NCI-H345 treated with DMSO at 0.1 percent for 48 hours (cell line): Measurements from ENCODE around the gene ALDOC.

Source experiments
- DNase-seq: peaks from one replicate; lab custom pipeline; 2025; ENCODE audit not compliant: unreplicated experiment; lab: John Stamatoyannopoulos, UW

ALDOC gene

DNA sequence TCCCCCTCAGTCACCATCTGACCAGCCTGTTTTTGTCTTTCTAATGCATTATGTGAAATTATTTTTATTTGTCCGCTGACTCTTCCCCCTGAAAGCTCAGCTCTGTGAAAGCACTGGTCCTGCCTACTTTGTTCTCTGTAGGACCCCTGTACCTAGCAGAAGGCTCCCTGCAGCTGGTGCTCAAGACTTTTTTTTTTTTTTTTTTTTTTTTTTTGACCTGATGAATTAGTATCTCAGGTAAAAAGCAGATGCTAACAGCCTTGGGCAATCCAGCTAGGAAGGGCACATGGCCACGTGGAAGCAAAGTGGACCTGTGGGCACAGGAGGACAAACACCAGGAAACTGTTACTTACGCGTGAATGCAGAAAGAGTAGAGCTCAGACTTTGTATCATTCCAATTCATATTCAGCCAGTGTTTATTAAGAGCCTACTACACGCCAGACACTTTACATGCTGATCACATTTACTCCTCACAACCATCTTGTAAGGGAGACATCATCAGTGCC is 23.6 kb downstream of the ALDOC start:
- no peak for DNase-seq

GRCh38 chr17:28552176-28552999 is 24.3 kb downstream of the ALDOC start, which contains the start of gene UNC119:
UNC119 (minus strand) TSS chr17:28552624; CDS start chr17:28552557, 67 bp downstream.
- DNase-seq = peak; percentile 53

DNA sequence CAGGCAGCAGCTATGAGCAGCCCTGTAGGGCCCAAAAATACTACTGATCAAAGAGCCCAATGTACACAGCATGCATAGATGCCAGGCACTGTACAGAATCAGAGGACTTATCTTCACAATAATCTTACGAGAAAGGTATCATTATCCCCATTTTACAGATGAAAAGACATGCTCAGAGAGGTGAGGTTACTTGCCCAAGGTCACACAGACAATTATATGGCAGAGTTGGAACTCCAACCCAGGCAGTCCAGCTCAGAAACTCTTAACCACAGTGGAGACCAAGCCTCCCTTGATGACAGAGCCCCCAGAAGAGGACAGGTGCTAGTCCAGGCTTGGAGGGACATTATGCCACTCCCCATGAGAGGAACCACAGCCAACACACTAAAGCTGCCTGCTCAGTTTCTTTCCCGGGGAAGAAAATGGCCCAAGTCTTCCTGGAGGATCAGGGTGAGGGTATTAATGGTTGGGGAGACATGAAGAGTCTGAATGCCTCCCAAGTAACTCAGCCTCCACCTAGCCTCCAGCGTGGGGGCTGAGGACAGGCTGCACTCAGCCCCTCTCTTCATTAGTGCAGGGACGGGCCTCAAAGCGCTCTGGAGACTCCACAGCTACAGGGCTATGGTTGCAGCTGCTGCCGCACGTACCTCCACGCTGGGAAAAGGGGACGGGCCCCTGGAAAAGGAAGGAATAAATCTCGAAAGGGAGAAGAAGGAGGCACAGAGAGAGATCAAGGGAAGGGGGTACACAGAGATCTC is 25.1 kb downstream of the ALDOC start:
- peak; percentile 7 for DNase-seq

GRCh38 chr17:28550858-28551257 is 25.8 kb downstream of the ALDOC start:
- DNase-seq = no peak

DNA sequence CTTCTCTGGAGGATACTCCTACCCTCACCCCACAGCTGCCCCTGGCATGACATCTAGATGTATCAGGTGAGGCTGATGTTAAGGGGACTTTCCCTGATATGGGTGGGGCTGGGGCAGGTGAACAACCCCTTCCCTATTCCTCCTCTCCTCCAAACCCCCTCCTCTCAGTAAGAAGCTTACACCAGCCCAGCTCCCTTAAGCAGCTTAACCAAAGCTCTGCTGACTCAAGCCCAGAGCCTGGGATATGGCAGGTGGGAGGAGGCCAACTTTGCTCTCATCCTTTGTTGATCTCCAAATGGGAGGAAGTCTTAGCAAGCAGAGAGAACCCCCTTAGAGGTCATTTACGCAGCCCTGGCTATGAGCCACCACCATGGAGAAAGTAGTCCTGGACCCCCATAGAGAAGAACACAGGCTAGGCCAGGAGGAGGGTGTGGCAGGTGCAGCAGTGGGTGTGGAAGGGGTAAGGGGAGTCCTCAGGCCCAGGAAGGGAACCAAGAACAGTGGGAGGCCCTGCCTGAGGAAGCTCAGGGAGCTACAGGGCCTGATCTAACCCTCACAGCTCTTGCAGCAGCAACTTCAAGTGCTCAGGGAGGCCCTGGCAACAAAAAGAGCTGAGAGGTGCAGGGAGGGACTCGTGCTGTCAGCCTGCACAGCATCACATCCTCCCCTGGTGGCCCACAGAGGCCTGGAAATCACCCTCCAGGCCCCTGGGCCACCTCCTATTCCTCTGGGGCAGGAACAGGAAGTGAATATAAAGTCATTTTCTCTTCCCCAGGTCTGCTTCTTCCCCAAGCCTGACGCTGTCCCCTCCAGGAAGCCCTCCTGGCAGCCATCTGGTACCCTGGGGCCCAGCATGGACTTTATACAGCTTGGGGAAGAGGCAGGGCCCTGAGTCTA is 27.2 kb downstream of the ALDOC start:
- DNase-seq = no peak

GRCh38 chr17:28548417-28549130 is 28.1 kb downstream of the ALDOC start:
- DNase-seq = no peak

DNA sequence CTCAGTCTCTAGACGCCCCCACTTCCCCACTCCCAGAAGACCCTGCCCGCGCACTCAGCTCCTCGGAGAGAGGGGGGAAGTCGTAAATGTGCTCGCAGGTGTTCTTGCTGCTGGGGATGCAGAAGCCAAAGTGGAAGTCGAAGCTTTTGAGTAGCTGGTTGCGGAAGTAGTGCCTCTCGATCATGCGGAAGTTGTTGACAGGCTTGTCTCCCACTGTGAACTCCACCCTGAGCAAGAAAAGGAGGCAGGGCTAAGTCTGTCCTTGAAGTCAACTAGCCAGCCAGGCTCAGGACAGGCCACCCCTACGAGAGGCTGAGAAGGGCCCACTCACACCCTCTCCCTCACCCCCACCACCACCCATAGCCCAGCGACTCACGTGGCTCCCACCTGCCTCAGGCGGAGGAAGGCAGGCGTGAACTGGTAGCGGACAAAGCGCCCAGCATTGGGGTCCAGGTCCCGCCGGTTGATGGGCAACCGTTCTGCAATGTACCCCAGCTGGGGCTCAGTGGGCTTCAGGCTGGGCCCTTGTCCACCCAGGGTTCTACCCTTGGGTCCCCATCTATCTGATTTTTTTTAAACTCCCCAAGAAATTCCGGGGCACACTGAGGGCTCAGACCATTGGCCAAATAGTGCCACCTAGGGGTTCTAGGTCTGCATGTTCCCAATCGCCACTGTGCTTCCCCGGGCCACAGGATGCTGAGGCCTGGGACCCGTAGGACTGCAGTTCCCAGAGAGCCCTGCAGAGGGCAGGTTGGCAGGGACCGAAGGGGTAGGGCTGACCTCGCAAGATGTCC is 28.9 kb downstream of the ALDOC start:
- no peak for DNase-seq

- no peak for DNase-seq
Observed at GRCh38 chr17:28547096-28547622, 29.5 kb downstream of the ALDOC start.

DNA sequence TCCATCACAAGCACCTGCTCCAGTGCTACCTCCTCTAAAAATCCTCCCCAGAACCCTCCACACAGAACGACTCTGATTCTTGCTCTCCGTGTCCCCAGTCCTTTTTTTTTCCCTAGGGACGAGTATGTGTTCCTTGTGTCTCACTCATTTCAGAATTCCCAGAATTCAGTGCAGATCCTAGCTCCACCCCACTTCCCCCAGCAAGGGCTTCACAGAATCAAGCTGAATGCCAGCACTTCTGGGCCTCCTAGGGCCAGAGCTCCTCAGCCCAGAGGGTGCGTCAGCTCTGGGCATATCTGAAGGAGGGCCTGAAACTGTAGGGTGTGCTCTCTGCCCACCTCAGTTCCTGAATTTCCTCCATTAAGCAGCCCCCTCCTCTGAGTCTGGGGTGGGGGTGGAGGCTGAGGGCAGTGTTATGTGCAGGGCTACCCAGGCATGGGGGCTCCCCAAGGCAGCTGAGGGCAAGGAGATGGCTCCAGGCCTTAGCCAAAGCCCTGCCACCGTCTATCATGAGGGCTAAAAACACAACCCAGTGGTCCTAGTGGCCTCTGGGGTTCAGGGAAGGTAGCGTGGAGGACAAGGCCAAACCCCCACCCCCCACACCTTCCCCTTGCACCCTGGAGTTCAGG is 30.8 kb downstream of the ALDOC start:
- DNase-seq = no peak

GRCh38 chr17:28545141-28545503 is 31.6 kb downstream of the ALDOC start:
- DNase-seq = no peak

GRCh38 chr17:28544402-28545140 is 32.1 kb downstream of the ALDOC start:
- DNase-seq = no peak

DNA sequence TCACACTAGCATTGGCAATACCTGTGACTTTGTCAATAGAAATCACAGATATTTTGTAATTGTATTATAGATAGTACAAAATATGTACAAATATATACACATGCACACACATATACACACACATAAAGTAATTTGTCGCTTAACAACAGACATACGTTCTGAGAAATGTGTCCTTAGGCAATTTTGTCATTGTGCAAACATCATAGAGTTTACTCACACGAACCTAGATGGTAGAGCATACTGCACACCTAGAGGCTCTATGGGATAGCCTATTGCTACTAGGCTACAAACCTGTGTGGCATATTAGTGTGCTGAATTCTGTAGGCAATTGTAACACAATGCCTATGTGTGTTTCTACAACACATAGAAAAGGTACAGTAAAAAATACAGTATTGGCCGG is 35.3 kb downstream of the ALDOC start:
- no peak for DNase-seq

DNA sequence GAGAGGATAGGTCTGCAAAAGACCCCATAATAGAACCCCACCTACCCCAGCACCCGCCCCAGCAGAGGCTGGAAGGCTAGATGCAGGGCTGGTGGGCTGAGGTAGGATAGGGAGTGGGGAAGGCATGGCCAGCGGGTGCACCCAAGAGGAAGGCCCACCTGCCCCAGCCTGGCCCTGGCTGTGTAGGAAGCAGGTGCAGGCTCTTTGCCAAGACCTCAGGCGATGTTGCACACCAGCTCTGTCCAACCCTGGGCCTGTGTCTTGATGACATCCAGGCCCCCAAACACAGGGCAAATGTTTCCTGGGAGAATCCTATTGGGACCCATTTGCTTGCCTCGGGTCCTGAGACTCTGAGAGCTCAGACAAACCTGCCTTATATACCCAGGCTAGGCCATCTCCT is 36.5 kb downstream of the ALDOC start:
- no peak for DNase-seq

GRCh38 chr17:28538296-28538895 is 38.3 kb downstream of the ALDOC start:
- DNase-seq = no peak

- DNase-seq = no peak
Observed at GRCh38 chr17:28537219-28537610, 39.5 kb downstream of the ALDOC start.

DNA sequence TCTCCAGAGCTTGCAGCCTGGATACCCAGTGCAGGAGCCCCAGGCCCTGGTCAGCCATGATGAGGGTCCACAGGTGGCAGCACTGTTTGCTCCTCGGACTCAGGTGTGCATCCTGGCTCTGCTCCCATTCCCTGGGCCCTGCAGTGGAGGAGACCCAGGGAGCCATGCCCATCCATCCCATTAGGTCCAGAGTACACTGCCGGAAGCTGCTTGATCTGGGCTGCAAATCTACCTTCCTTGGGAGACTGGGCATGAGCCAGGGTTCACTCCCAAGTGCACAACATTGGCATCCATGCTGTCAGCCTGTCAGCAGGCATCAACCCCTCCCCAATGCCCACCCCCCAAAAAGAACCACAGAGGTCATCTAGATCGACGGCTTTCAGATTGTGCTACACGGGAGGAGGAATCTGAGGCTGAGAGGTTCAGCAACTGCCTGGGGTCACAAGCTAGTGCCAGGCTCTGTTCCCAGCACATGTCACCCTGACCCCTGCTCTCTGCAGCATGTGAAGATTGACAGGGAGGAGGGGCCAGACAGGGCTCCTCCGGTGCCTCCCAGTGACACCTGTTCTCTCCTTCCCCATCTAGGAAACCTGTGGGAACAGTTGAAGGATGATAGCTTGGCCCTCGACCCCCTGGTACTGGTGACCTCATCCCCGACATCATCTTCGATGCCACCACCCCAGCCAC is 40.0 kb downstream of the ALDOC start:
- no peak for DNase-seq

DNA sequence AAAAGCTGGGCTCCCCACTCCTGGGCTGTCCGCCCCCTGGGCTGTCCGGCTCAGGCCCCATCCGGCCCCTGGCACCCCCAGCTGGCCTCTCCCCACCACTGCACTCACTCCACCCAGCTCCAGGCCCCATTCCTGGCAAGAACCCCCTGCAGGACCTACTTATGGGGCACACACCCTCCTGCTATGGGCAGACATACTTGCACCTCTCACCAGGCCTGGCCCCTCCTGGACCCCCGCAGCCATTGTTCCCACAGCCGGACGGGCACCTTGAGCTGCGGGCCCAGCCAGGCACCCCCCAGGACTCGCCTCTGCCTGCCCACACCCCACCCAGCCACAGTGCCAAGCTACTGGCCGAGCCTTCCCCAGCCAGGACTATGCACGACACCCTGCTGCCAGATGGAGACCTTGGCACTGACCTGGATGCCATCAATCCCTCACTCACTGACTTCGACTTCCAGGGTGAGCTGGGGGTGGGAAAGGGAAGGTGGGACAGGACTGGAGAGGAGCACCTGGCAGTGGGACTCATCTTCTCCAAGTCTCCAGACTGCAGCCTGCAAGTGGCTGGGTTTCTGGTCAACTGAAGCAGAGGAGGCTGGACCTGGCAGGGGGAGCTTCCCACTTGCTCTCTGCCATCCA is 41.8 kb downstream of the ALDOC start:
- no peak for DNase-seq
